K562 (cell line): ENCODE data around the gene INO80C. TPM values are rescaled to one million over a fixed set of nuclear protein-coding genes. Genes with fewer than 3 reads are reported as not detected.
A peak's percentile ranks its signal among the peaks of the same experiment; 100 is the strongest.

ENCODE experiments used
- ATF4 ChIP-seq: fragments of 450-650 bp; formaldehyde crosslinking; IDR thresholded peaks from 2 replicates; pipeline ENCODE4 v1.4.0; 2022; ENCODE audit warnings: mild to moderate bottlenecking, moderate library complexity
- FOXM1 ChIP-seq, 2 experiments: fragments of 450-650 bp in 1 of 2; sonication (generic) in 1 of 2; formaldehyde crosslinking in 1 of 2; IDR thresholded peaks; 2 replicates each; pipeline versions ENCODE4 v1.6.1 to v1.9.0; 2017 to 2022; ENCODE audit warnings: low read depth in 2 of 2, mild to moderate bottlenecking in 2 of 2, missing genetic modification reagents in 1 of 2, moderate library complexity in 1 of 2
- NFIC ChIP-seq: fragments of 450-650 bp; IDR thresholded peaks from 2 replicates; pipeline ENCODE4 v1.6.1; 2017; ENCODE audit warnings: mild to moderate bottlenecking, inconsistent platforms
- SNRNP70 ChIP-seq: fragments of 200-400 bp; formaldehyde crosslinking; optimal IDR thresholded peaks from 2 replicates; pipeline ENCODE3; 2017; ENCODE audit warnings: low read depth, low read length
- VEZF1 ChIP-seq: fragments of 200-800 bp; sonication (Bioruptor generic); IDR thresholded peaks from 2 replicates; pipeline ENCODE4 v1.6.1; 2017; ENCODE audit warnings: missing genetic modification characterization, missing compliant biosample characterization
- ZNF431 ChIP-seq: sonication (generic); formaldehyde crosslinking; IDR thresholded peaks from 2 replicates; pipeline ENCODE4 v1.8.0; 2022; ENCODE audit warnings: mild to moderate bottlenecking, missing genetic modification reagents
- polyA plus RNA-seq, 8 experiments: library from polyadenylated mRNA; depleted of rRNA in 4 of 8; stranded (reverse) in 5 of 8; unstranded in 3 of 8; fragments of >200 nt; fragmentation: Nextera tagmentation in 2 of 8; fragmentation: Illumina TruSeq in 1 of 8; extraction: Ambion mirVana in 2 of 8; extraction: Trizol in 1 of 8; gene quantifications; 2 replicates each; pipeline versions ENCODE4 v1.2.1 to v1.2.3, GENCODE V29; 2011 to 2014; ENCODE audit warnings: inconsistent platforms in 1 of 8, missing spikeins in 1 of 8
- total RNA-seq, 7 experiments: library from RNA; depleted of rRNA in 6 of 7; stranded (reverse); fragments of >200 nt in 6 of 7; fragmentation: Illumina TruSeq in 2 of 7; extraction: Trizol in 2 of 7; gene quantifications; 2 replicates each; pipeline versions ENCODE4 v1.2.1 to v1.2.3, GENCODE V29; 2011 to 2021; ENCODE audit warnings: low replicate concordance in 1 of 7
- TF ChIP-seq, protein P1 (sequence below): fragments of 250-450 bp; sonication (Bioruptor Pico); IDR thresholded peaks from 2 replicates; pipeline ENCODE4 v1.8.0; 2021; ENCODE audit warnings: mild to moderate bottlenecking, moderate library complexity
- TF ChIP-seq, protein P2 (sequence below), 2 experiments: fragments of 450-650 bp; formaldehyde crosslinking in 1 of 2; IDR thresholded peaks; 2 replicates each; pipeline versions ENCODE4 v1.4.0 to v1.6.1; 2014 to 2020; ENCODE audit warnings: mild to moderate bottlenecking in 2 of 2, borderline replicate concordance in 1 of 2, low read depth in 1 of 2
- TF ChIP-seq, protein P3 (sequence below), 2 experiments: fragments of 450-650 bp; conservative IDR thresholded peaks; 2 replicates each; pipeline ENCODE4 v1.6.1; 2017; ENCODE audit warnings: mild to moderate bottlenecking in 2 of 2, moderate library complexity in 2 of 2

INO80C gene
- total and polyA plus RNA-seq, 9 of the 15 experiments (the other 6 are each of a cell fraction or from before 2014, with no cell fraction given), result 14.3 to 53.3 (median 46.6) TPM

GRCh38 chr18:35497370-35498197 is at the start of gene INO80C (continued):
- TF ChIP-seq, protein P1, sequence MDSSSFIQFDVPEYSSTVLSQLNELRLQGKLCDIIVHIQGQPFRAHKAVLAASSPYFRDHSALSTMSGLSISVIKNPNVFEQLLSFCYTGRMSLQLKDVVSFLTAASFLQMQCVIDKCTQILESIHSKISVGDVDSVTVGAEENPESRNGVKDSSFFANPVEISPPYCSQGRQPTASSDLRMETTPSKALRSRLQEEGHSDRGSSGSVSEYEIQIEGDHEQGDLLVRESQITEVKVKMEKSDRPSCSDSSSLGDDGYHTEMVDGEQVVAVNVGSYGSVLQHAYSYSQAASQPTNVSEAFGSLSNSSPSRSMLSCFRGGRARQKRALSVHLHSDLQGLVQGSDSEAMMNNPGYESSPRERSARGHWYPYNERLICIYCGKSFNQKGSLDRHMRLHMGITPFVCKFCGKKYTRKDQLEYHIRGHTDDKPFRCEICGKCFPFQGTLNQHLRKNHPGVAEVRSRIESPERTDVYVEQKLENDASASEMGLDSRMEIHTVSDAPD (CRISPR knock-in tag), result no peak
- TF ChIP-seq, protein P2, sequence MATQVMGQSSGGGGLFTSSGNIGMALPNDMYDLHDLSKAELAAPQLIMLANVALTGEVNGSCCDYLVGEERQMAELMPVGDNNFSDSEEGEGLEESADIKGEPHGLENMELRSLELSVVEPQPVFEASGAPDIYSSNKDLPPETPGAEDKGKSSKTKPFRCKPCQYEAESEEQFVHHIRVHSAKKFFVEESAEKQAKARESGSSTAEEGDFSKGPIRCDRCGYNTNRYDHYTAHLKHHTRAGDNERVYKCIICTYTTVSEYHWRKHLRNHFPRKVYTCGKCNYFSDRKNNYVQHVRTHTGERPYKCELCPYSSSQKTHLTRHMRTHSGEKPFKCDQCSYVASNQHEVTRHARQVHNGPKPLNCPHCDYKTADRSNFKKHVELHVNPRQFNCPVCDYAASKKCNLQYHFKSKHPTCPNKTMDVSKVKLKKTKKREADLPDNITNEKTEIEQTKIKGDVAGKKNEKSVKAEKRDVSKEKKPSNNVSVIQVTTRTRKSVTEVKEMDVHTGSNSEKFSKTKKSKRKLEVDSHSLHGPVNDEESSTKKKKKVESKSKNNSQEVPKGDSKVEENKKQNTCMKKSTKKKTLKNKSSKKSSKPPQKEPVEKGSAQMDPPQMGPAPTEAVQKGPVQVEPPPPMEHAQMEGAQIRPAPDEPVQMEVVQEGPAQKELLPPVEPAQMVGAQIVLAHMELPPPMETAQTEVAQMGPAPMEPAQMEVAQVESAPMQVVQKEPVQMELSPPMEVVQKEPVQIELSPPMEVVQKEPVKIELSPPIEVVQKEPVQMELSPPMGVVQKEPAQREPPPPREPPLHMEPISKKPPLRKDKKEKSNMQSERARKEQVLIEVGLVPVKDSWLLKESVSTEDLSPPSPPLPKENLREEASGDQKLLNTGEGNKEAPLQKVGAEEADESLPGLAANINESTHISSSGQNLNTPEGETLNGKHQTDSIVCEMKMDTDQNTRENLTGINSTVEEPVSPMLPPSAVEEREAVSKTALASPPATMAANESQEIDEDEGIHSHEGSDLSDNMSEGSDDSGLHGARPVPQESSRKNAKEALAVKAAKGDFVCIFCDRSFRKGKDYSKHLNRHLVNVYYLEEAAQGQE (IDR thresholded peaks at IDR 0.05; ENCODE audit: borderline replicate concordance), result 0 out of 2 replicates have a peak, but pooled peaks have one; percentile 18
- TF ChIP-seq, protein P2 (CRISPR knock-in tag; IDR thresholded peaks at IDR 0.05; ENCODE audit: low read depth), result peak; percentile 72
- TF ChIP-seq, protein P3, sequence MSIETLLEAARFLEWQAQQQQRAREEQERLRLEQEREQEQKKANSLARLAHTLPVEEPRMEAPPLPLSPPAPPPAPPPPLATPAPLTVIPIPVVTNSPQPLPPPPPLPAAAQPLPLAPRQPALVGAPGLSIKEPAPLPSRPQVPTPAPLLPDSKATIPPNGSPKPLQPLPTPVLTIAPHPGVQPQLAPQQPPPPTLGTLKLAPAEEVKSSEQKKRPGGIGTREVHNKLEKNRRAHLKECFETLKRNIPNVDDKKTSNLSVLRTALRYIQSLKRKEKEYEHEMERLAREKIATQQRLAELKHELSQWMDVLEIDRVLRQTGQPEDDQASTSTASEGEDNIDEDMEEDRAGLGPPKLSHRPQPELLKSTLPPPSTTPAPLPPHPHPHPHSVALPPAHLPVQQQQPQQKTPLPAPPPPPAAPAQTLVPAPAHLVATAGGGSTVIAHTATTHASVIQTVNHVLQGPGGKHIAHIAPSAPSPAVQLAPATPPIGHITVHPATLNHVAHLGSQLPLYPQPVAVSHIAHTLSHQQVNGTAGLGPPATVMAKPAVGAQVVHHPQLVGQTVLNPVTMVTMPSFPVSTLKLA (conservative IDR thresholded peaks at IDR 0.05), result peak; percentile 84 to 90
- TF ChIP-seq FOXM1 (IDR thresholded peaks at IDR 0.05; ENCODE audit: low read depth) (peak; percentile 97), FOXM1 (CRISPR knock-in tag; IDR thresholded peaks at IDR 0.05; ENCODE audit: low read depth) (peak; percentile 29; the same call in 1 of the 2 replicates), NFIC (peak; percentile 59), ATF4 (CRISPR knock-in tag) (peak; percentile 32; the same call in 1 of the 2 replicates), SNRNP70 (no peak), ZNF431 (peak; percentile 86), VEZF1 (CRISPR knock-in tag) (peak; percentile 88)
